IMR-90 (cell line): ENCODE data around the gene ASL.

Experiments used
- CHD1 ChIP-seq: IDR thresholded peaks from 2 replicates; pipeline ENCODE4 v1.6.1; 2012; ENCODE audit warnings: low read depth, low read length, improper control_type of control experiment
- POLR2A ChIP-seq: IDR thresholded peaks from 2 replicates; pipeline ENCODE4 v1.6.1; 2012; ENCODE audit warnings: mild to moderate bottlenecking, low read depth, low read length
- RFX5 ChIP-seq: IDR thresholded peaks from 2 replicates; pipeline ENCODE4 v1.8.0; 2012; ENCODE audit warnings: low read depth, mild to moderate bottlenecking, low read length, moderate library complexity
- USF2 ChIP-seq: fragments of 150-350 bp; IDR thresholded peaks from 2 replicates; pipeline ENCODE4 v1.6.1; 2017; ENCODE audit warnings: mild to moderate bottlenecking, antibody characterized with exemption, low read length, low read depth
- TF ChIP-seq, protein P1 (sequence below): conservative IDR thresholded peaks from 2 replicates; pipeline ENCODE4 v1.5.1; 2012; ENCODE audit warnings: mild to moderate bottlenecking, low read depth, low read length, improper control_type of control experiment

GRCh38 chr7:66142334-66142733, 66.7 kb downstream of the ASL start:
- TF ChIP-seq, protein P1, sequence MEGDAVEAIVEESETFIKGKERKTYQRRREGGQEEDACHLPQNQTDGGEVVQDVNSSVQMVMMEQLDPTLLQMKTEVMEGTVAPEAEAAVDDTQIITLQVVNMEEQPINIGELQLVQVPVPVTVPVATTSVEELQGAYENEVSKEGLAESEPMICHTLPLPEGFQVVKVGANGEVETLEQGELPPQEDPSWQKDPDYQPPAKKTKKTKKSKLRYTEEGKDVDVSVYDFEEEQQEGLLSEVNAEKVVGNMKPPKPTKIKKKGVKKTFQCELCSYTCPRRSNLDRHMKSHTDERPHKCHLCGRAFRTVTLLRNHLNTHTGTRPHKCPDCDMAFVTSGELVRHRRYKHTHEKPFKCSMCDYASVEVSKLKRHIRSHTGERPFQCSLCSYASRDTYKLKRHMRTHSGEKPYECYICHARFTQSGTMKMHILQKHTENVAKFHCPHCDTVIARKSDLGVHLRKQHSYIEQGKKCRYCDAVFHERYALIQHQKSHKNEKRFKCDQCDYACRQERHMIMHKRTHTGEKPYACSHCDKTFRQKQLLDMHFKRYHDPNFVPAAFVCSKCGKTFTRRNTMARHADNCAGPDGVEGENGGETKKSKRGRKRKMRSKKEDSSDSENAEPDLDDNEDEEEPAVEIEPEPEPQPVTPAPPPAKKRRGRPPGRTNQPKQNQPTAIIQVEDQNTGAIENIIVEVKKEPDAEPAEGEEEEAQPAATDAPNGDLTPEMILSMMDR: no peak
- TF ChIP-seq RFX5 (no peak), POLR2A (no peak), USF2 (no peak), CHD1 (no peak)
